Tibial nerve (tissue), 3 donors: Measurements from ENCODE around the gene PMP22.

ENCODE experiments used
- POLR2A ChIP-seq, 2 donors: fragments of 450-650 bp; IDR thresholded peaks; one replicate each; pipeline ENCODE4 v1.6.1; 2017; ENCODE audit warnings: antibody characterized with exemption in 2 of 2, mild to moderate bottlenecking in 2 of 2, moderate library complexity in 2 of 2
- TF ChIP-seq, protein P1 (sequence below), 5 experiments: fragments of 200-600 bp in 3 of 5; fragments of 450-650 bp in 2 of 5; sonication (generic) in 3 of 5; IDR thresholded peaks; one replicate each; pipeline ENCODE4 v1.5.1; 2016 to 2019; ENCODE audit warnings: antibody characterized with exemption in 5 of 5, mild to moderate bottlenecking in 3 of 5, moderate library complexity in 2 of 5

DNA sequence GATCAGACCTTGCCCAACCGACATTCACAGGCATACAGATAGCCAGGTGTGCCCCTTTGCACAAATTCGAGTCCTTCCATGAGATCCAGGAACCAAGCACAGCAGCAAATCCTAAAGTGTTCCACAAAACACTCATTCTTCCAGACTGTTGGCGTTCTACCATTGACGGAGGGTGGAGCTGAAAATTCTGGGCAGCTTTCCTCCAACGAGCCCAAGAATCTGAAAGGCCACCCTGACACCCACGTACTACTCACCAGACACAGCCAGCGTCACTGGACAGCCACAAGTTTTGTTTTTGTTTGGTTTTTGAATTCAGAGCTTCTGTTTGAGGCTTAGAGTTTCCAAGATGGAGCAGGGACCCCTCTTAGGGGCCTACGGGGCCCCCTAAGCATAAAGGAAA, 83.8 kb downstream of the PMP22 start:
- TF ChIP-seq, protein P1, sequence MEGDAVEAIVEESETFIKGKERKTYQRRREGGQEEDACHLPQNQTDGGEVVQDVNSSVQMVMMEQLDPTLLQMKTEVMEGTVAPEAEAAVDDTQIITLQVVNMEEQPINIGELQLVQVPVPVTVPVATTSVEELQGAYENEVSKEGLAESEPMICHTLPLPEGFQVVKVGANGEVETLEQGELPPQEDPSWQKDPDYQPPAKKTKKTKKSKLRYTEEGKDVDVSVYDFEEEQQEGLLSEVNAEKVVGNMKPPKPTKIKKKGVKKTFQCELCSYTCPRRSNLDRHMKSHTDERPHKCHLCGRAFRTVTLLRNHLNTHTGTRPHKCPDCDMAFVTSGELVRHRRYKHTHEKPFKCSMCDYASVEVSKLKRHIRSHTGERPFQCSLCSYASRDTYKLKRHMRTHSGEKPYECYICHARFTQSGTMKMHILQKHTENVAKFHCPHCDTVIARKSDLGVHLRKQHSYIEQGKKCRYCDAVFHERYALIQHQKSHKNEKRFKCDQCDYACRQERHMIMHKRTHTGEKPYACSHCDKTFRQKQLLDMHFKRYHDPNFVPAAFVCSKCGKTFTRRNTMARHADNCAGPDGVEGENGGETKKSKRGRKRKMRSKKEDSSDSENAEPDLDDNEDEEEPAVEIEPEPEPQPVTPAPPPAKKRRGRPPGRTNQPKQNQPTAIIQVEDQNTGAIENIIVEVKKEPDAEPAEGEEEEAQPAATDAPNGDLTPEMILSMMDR (IDR thresholded peaks at IDR 0.05): no peak
- no peak for TF ChIP-seq POLR2A (IDR thresholded peaks at IDR 0.05)
